Neural cell (in vitro differentiated cells): ENCODE data around the gene MARVELD1. TPM values are rescaled to one million over a fixed set of nuclear protein-coding genes. Genes with fewer than 3 reads are reported as not detected.

Source experiments
- H2AFZ ChIP-seq: fragments of 200-600, 300-800 bp; sonication (generic), shearing (Covaris generic); 2 replicates; pipeline ENCODE4 v1.6.0; 2014; ENCODE audit warnings: low read depth, mild to moderate bottlenecking, antibody characterized with exemption, low read length, moderate library complexity
- H3F3A ChIP-seq: fragments of 200-600 bp; shearing (Covaris generic); 2 replicates; pipeline ENCODE4 v1.6.1; 2016; ENCODE audit warnings: mild to moderate bottlenecking, moderate library complexity, mixed read lengths, antibody characterized with exemption, low read length; ENCODE audit not compliant: insufficient read depth, poor library complexity, severe bottlenecking
- H3K27ac ChIP-seq: fragments of 200-600, 300-800 bp; sonication (generic), shearing (Covaris generic); 2 replicates; pipeline ENCODE4 v1.5.1; 2014; ENCODE audit warnings: mild to moderate bottlenecking, low read length, moderate library complexity
- H3K27me3 ChIP-seq: fragments of 300-800, 200-600 bp; sonication (generic), shearing (Covaris generic); 2 replicates; pipeline ENCODE4 v1.6.0; 2014; ENCODE audit warnings: mild to moderate bottlenecking, low read depth, low read length, moderate library complexity; ENCODE audit not compliant: insufficient read depth
- H3K36me3 ChIP-seq: fragments of 300-800, 200-600 bp; sonication (generic), shearing (Covaris generic); 2 replicates; pipeline ENCODE4 v1.5.1; 2014; ENCODE audit warnings: mild to moderate bottlenecking, antibody characterized with exemption, low read length, moderate library complexity; ENCODE audit not compliant: insufficient read depth
- H3K4me2 ChIP-seq: fragments of 300-800, 200-600 bp; sonication (generic), shearing (Covaris generic); 2 replicates; pipeline ENCODE4 v1.6.0; 2014; ENCODE audit warnings: mild to moderate bottlenecking, low read length
- H3K4me3 ChIP-seq: fragments of 300-800, 200-600 bp; sonication (generic), shearing (Covaris generic); 2 replicates; pipeline ENCODE4 v1.5.1; 2014; ENCODE audit warnings: mild to moderate bottlenecking, low read length, moderate library complexity
- H3K79me2 ChIP-seq: fragments of 200-600 bp; shearing (Covaris generic); replicated peaks from 2 replicates; pipeline ENCODE4 v1.6.0; 2014; ENCODE audit warnings: mild to moderate bottlenecking, low read length, moderate library complexity; ENCODE audit not compliant: insufficient read depth
- H3K9ac ChIP-seq: fragments of 300-800, 200-600 bp; sonication (generic), shearing (Covaris generic); 2 replicates; pipeline ENCODE4 v1.6.1; 2016; ENCODE audit warnings: mild to moderate bottlenecking, low read length, mixed read lengths
- H3K9me2 ChIP-seq: fragments of 200-600 bp; shearing (Covaris generic); 2 replicates; pipeline ENCODE4 v1.6.1; 2016; ENCODE audit warnings: mild to moderate bottlenecking, low read length, mixed read lengths; ENCODE audit not compliant: insufficient read depth
- H3K9me3 ChIP-seq: fragments of 200-600, 300-800 bp; sonication (generic), shearing (Covaris generic); 2 replicates; pipeline ENCODE4 v1.6.1; 2016; ENCODE audit warnings: mild to moderate bottlenecking, mixed run types, low read length, moderate library complexity, mixed read lengths
- H4K20me1 ChIP-seq: fragments of 200-600 bp; shearing (Covaris generic); 2 replicates; pipeline ENCODE4 v1.6.1; 2016; ENCODE audit warnings: mild to moderate bottlenecking, mixed run types; ENCODE audit not compliant: insufficient read depth
- EP300 ChIP-seq: fragments of 450-650 bp; conservative IDR thresholded peaks from 2 replicates; pipeline ENCODE4 v1.6.1; 2014; ENCODE audit warnings: antibody characterized with exemption, mild to moderate bottlenecking, moderate library complexity; ENCODE audit not compliant: poor library complexity, severe bottlenecking
- EZH2 ChIP-seq: fragments of 200-600, 300-800 bp; shearing (Covaris generic), sonication (generic); IDR thresholded peaks from 2 replicates; pipeline ENCODE4 v1.6.1; 2014; ENCODE audit warnings: antibody characterized with exemption, low read length, borderline replicate concordance, mild to moderate bottlenecking; ENCODE audit not compliant: insufficient read depth, poor library complexity, severe bottlenecking
- MXI1 ChIP-seq: fragments of 450-650 bp; conservative IDR thresholded peaks from 2 replicates; pipeline ENCODE4 v1.6.1; 2014; ENCODE audit warnings: antibody characterized with exemption, mild to moderate bottlenecking; ENCODE audit not compliant: poor library complexity, severe bottlenecking
- POLR2AphosphoS5 ChIP-seq: IDR thresholded peaks from 2 replicates; pipeline ENCODE4 v1.6.1; 2012
- RAD21 ChIP-seq: fragments of 450-650 bp; conservative IDR thresholded peaks from 2 replicates; pipeline ENCODE4 v1.6.1; 2014; ENCODE audit warnings: antibody characterized with exemption, mild to moderate bottlenecking, moderate library complexity
- REST ChIP-seq: IDR thresholded peaks from 2 replicates; pipeline ENCODE4 v1.6.1; 2012; ENCODE audit warnings: borderline replicate concordance
- SMC3 ChIP-seq: fragments of 450-650 bp; conservative IDR thresholded peaks from 2 replicates; pipeline ENCODE4 v1.6.1; 2014; ENCODE audit warnings: antibody characterized with exemption, mild to moderate bottlenecking, moderate library complexity; ENCODE audit not compliant: poor library complexity
- TAF1 ChIP-seq: IDR thresholded peaks from 2 replicates; pipeline ENCODE4 v1.6.1; 2012; ENCODE audit warnings: low read depth
- polyA plus RNA-seq: library from polyadenylated mRNA; depleted of rRNA; stranded (reverse); fragments of >200 nt; gene quantifications from 2 replicates; pipeline ENCODE4 v1.2.3, GENCODE V29; 2014
- TF ChIP-seq, protein P1 (sequence below): fragments of 450-650 bp; IDR thresholded peaks from 2 replicates; pipeline ENCODE4 v1.5.1; 2014; ENCODE audit warnings: antibody characterized with exemption, mild to moderate bottlenecking, moderate library complexity; ENCODE audit not compliant: poor library complexity, severe bottlenecking

Gene MARVELD1
- polyA plus RNA-seq, 1 donor from 2014 or later, result 2.3 TPM

- H3K4me2 ChIP-seq, result no peak overlapping the region
- H3F3A ChIP-seq, result no peaks in the 10 kb centered on the region
- no peak overlapping the region for H3K27ac ChIP-seq
- H3K27me3 ChIP-seq, result no peaks in the 10 kb centered on the region
- TF ChIP-seq SMC3 (no peak), EZH2 (no peak), EP300 (no peak)
- no peaks in the 10 kb centered on the region for H3K9me3 ChIP-seq
- no peak overlapping the region for H3K9ac ChIP-seq
- H4K20me1 ChIP-seq, result no peaks in the 10 kb centered on the region
- no peak overlapping the region for H2AFZ ChIP-seq
- no peaks in the 10 kb centered on the region for H3K36me3 ChIP-seq
- H3K9me2 ChIP-seq, result no peaks in the 10 kb centered on the region
- no peak overlapping the region for H3K4me3 ChIP-seq
- H3K79me2 ChIP-seq, result peaks cover 7% of the 10 kb centered on the region
Measured at GRCh38 chr10:97744405-97745035, 31.0 kb downstream of the MARVELD1 start.

- no peaks in the 10 kb centered on the region for H3K27me3 ChIP-seq
- H3K27ac ChIP-seq, result no peak overlapping the region
- H3K4me3 ChIP-seq, result no peak overlapping the region
- no peaks in the 10 kb centered on the region for H3K9me3 ChIP-seq
- H3K79me2 ChIP-seq, result no peaks in the 10 kb centered on the region
- H3K9ac ChIP-seq, result no peak overlapping the region
- TF ChIP-seq EZH2, result no peak
- TF ChIP-seq REST, result no peak
- no peak for TF ChIP-seq POLR2AphosphoS5
- TF ChIP-seq TAF1, result no peak
- H3K4me2 ChIP-seq, result no peak overlapping the region
- H3K36me3 ChIP-seq, result no peaks in the 10 kb centered on the region
- no peaks in the 10 kb centered on the region for H4K20me1 ChIP-seq
- no peak overlapping the region for H2AFZ ChIP-seq
- no peaks in the 10 kb centered on the region for H3F3A ChIP-seq
- no peaks in the 10 kb centered on the region for H3K9me2 ChIP-seq
Measured at GRCh38 chr10:97747573-97747972, 34.0 kb downstream of the MARVELD1 start.

GRCh38 chr10:97748116-97748515, 34.6 kb downstream of the MARVELD1 start:
- H3K9ac ChIP-seq, result no peak overlapping the region
- no peaks in the 10 kb centered on the region for H3K9me2 ChIP-seq
- no peaks in the 10 kb centered on the region for H4K20me1 ChIP-seq
- H3K4me3 ChIP-seq, result no peak overlapping the region
- H3K79me2 ChIP-seq, result no peaks in the 10 kb centered on the region
- peaks cover 3% of the 10 kb centered on the region for H3K36me3 ChIP-seq
- no peaks in the 10 kb centered on the region for H3F3A ChIP-seq
- TF ChIP-seq EZH2 (no peak), RAD21 (no peak), EP300 (no peak), REST (no peak), SMC3 (no peak), MXI1 (no peak), POLR2AphosphoS5 (no peak), TAF1 (no peak)
- TF ChIP-seq, protein P1, sequence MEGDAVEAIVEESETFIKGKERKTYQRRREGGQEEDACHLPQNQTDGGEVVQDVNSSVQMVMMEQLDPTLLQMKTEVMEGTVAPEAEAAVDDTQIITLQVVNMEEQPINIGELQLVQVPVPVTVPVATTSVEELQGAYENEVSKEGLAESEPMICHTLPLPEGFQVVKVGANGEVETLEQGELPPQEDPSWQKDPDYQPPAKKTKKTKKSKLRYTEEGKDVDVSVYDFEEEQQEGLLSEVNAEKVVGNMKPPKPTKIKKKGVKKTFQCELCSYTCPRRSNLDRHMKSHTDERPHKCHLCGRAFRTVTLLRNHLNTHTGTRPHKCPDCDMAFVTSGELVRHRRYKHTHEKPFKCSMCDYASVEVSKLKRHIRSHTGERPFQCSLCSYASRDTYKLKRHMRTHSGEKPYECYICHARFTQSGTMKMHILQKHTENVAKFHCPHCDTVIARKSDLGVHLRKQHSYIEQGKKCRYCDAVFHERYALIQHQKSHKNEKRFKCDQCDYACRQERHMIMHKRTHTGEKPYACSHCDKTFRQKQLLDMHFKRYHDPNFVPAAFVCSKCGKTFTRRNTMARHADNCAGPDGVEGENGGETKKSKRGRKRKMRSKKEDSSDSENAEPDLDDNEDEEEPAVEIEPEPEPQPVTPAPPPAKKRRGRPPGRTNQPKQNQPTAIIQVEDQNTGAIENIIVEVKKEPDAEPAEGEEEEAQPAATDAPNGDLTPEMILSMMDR, result no peak
- H3K27me3 ChIP-seq, result no peaks in the 10 kb centered on the region
- H3K27ac ChIP-seq, result no peak overlapping the region
- no peaks in the 10 kb centered on the region for H3K9me3 ChIP-seq
- H2AFZ ChIP-seq, result no peak overlapping the region
- H3K4me2 ChIP-seq, result no peak overlapping the region
